GM18873 (cell line): ENCODE results near the gene ZNF521.

Experiments used
- ATAC-seq: cut with Tn5 transposase; IDR thresholded peaks from one replicate; pipeline ENCODE4 v1.9.1; 2021; ENCODE audit warnings: mild to moderate bottlenecking, moderate library complexity, moderate number of reproducible peaks; ENCODE audit not compliant: unreplicated experiment, low FRiP score

The ZNF521 gene

DNA sequence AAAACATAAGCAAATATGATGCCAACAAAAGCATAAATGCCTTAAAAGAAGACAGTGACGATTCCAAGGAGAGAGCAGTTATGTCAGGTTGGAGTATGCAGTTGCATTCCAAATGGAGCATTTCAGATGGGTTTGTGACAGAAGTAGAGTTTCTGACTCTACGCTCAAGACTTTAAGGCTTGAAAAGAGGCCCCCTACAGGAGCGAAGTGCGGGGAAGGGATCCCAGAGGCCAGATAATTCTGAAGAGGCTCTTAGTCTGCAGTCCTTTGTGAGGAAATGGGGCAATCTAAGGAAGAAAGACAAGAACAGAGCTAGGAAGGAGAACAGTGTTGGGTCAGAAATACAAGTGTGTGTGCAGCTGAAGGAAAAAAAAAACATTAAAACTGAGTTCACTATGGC is 95.5 kb downstream of the ZNF521 start:
- ATAC-seq, result no peak

DNA sequence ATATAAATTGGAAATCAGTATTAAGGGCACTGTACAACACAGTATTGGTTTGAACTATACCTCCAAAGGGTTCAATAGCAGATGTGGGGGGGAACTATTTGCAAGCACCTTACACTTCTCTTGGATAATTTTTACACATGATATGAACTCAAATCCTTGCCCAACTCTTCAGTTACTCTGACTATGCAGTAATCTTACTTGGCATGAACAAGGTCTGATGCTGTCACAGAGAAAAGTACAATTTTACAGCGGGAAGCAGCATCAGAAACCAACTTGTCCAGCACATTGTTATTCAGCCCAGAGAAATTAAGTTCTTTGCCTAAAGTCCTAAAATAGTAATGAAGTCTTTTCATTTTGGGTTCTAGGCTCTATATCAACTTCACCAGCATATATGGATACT is 98.2 kb downstream of the ZNF521 start:
- ATAC-seq, result no peak

DNA sequence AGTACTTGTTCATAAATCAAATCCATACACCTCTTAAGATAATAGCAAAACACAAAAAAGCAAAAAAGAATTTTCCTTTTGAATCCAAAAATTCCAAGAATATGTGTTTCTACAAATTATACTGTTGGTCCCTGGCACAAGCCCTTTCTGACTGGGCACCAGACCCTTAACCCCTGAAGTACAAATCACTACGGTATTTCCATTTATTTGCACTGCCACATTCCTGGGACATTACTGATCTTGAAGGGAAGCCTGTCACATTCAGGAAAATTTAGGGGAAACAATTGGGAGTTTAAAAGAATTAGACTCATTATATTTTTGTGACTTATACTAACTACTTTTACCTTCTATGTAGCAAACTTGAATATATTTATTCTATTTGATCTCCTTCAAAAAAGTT is 98.8 kb downstream of the ZNF521 start:
- ATAC-seq, result no peak

DNA sequence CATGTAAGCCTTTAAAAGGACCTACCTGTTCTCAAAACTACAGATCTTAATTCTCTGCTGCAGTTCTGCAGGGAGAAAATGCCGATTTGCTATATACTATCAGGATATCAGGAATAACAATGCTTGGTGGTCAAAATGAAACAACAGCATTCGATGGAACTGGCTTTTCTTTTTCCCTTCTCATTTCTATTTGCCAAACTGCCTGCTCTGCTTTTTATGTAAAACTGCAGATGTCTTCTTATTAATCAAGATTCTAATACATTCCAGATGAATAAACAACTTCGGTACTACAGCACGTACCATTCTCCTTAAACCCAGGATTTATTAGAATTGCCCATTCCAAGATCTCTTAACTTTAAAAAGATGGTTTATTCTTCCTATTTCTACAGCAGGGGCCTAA is 100.9 kb downstream of the ZNF521 start:
- no peak for ATAC-seq

DNA sequence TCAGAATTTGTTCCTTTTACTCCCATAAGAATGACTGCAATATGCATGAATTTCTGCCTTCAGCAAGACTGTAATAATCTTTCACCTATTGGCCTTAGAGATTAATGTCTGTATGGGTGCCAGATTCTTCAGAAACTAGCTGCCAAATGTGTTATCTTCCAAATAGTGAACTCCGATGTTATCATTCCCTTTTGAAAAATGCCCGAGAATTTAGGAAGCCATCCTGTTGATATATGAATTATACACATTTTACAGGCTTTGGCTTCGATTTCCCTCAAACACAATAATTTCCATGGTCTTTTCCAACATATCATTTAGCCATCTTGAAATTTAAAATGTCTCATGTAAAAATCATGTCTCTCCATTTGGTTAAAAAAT is 101.5 kb downstream of the ZNF521 start:
- ATAC-seq, result no peak

DNA sequence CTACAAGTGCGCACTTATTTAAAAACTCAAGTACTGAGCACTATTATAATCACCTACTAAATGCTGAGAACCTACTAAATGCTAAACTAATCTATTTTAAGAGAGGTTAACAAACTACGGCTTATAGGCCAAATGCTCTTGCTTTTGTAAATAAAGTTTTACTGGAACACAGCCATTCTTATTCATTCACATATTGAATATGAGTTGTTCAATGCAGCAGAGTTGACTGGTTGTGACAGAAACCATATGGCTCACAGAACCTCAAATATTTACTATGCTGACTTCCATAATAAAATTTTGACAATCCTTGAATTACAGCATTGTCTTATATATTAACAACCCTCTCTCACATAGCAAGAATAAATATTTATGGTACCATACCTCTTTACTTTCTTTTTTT is 103.2 kb downstream of the ZNF521 start:
- ATAC-seq, result no peak

DNA sequence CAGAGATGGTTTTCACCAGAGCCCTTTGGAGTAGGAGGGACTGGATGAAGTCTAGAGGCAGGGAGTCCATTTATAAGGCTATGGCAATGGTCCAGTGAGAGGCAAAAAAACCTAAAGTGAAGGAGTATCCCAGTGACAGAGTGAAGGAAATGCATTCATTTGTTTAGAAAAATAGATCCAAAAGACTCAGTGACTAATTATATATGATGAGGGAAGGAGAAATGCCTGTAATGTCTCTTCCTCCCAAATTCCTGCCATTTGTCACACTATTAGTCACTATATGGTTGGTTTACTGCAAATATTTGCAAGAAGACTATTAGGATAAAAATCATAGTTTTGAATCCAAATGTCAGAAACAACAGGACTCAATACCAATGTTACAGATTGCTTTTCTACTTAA is 104.2 kb downstream of the ZNF521 start:
- ATAC-seq, result no peak

DNA sequence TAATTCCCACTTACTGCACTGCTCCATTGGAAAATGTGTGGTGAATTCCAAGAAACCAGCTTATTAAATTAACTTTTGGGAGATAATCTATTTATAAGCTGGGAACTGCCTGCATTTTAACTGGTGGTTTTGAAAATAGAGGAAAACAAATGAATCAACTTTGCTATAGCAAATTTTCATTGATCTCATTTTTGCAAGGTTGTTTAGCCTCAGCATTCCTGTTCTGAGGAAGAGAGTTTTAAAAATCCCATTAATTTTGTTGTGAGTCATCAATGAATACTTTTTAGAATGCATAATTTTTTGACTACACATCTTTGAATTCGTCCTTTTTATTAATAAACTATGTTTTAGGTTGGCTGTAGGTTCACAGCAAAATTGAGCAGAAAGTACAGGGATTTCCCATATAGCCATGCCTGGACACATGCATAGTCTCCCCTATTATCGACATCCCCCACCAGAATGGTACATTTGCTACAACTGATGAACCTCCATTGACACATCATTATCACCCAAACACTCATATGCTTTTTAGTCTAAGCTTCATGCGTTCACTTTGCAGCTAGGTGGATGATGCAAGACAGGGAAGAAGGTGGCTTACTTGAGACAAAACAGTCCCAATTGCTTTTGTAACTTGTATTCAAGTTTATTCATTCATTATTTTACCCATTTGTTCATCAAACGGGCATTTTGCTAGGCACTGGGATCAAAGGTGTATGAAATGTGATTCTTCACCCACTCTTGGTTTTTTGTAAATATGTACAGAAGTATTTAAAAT is 106.9 kb downstream of the ZNF521 start:
- ATAC-seq, result no peak

DNA sequence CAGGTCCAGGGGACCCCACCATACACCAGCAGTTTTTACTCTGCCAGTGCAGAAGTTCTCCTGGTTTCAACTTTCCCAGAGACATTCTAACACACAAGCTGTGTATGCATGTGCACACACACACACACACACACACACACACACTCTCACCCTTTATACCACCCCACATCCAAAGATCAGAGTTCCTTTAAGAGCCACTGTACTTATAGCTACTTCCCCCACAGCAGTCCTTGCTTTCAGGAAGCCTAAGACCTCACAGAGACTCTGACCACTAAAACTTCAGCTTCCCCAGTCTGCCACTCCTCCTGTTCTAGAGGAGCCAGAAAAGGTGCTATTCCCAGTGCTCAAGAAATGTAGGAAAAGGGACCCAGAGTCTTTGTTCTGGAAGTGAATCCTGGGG is 107.8 kb downstream of the ZNF521 start:
- no peak for ATAC-seq

DNA sequence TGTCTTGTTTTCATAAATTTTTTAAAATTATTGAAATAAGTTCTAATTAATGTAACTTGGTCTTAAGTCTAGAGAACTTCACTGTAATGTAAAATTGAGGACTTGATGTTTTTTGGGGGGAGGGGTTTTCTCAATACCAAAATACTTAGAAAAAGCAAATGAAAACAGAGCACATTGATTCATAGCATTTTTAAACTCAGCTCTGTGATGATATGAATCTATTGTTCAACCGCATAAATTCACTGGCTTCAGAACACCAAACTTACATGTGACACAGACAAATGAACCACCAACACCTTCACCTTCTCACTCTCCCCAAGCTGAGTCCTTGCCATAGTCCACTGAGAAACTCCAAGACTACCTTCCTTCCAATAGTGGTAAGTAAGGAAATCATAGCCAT is 108.2 kb downstream of the ZNF521 start:
- no peak for ATAC-seq

DNA sequence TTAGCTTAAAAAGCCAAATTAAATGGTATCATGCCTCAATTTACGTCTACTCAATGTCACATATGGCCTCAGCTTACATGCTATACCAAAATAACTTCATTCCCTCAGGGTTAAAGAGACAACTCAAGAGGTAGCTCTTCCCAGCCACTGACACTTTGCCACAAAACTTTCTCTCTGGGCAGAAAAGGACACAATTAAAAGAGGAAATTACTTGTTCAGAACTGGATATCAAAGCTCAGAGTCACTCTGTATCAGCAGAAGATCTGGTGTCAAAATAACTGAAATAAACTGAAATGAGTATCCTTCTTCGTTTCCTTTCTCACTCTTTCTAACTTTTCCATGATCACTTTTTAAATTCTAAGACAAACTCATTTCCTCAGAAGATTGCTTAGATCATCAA is 108.7 kb downstream of the ZNF521 start:
- ATAC-seq, result no peak

DNA sequence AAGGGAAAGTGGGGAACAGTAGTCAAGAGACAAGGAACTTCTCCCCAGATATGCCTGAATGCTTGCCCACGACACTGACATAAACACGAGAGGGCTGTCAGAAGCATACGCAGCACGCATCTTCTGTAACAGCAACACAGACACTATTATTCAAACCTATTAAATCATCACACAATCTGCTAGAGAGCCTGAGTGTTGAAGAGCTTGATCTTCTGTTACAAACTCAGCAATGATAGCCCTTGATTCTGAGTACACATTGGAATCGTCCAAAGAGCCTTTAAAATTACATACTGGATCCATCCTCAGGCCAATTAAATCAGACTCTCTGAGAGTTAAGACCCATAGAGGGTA is 111.6 kb downstream of the ZNF521 start:
- no peak for ATAC-seq

DNA sequence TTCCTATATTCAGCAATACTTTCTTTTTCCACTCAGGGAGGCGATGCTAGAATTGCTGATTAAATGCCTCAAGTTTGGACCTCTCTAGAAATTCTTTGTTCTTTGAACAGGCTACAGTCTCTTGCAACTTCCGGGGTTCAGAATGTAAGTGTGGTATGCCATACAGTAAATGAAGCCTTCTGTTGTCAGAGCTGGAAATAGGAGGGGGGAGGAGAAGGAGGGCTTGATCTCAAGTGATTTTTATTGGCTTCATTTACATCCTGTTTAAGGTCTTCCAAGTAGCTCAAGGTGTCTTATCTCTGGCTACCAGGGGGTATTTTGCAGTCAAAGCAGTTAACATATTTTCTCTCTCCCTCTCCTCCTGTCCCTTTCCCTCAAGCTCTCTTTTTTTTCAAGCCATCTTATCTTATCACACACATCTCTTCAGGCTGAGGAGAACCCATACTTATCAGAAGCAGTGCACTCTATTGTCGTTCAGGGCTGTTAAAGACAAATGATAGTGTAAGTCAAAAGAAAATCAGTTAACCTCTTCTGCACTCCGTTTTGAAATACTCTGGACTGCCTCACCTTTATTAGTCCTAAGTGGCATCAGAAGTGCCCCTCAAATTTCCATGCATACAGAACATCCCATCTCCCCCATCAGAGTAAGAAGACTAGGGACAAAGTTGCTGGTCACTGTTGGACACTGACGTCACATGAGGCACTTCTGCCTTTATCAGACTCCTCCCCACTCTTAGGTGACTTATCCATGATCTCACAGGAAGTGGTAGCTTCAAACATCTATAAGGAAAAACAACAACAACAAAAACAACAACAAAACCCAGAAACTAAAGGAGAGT is 112.2 kb downstream of the ZNF521 start:
- ATAC-seq, result no peak

DNA sequence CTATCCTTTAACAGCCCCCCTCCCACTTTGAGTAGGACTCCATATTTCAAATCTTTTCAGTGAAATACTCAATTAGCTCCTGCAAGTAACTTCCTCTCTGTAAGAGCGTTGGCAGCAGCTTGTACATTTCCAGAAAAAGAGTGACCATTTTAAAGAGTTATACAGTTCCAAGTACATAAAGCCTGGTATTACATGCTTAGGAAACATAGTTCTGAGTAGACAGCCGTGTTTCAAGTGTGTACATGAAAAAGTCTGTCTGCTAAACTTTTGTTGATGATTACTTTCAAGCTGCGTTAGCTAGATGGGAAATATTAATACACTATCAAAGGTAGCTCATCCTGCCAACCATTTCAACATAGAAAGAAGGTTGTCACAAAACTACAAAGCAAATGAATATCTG is 112.8 kb downstream of the ZNF521 start:
- no peak for ATAC-seq

DNA sequence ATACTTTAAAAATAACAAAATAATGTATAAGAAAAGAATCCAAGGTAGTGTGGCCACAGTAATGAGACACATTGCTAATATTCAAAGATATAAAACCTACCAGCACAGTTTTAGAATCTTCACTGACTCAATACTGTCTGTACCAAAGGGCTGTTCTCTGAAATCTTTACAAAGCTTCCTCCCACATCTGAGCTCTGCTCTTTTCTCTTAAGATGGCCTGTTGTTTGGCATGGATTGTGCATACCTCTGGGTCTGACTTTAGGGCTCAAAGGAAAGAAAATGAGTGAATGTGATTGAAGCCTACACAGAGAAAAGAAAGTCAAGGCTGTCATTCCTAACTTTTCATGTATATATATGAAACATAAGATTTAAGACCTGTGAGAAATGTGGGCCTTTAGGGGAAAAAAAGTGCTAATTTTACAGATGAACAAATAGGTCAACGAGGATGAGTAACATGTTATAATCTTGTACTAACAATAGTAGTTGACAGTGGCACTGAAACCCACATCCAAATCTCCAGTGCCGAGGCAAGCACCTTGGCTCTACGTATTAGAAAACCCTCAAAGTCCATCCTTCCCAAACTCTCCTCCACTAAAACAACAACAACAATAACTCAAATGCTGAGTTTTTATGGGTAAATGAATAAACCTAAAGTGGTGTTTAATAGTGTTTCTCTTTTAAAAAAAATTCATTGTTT is 114.2 kb downstream of the ZNF521 start:
- no peak for ATAC-seq

DNA sequence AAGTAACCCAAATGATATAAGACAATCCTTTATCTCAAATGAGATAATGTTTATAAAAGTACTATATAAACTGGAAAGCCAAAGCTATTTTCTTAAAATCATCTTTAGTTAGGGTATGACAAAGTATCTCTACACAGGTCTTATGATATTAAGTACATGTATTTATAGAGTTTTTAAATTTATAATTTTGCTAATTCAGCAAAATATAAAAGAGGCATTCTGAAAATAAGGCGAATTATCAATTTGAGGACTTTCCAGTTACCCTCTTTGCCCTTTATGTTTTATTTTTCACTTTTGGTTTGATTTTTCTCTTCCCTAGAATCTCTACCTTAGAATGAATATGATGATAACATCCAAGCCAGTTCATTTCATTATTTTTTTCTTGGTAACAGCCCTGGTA is 115.2 kb downstream of the ZNF521 start:
- ATAC-seq, result no peak

DNA sequence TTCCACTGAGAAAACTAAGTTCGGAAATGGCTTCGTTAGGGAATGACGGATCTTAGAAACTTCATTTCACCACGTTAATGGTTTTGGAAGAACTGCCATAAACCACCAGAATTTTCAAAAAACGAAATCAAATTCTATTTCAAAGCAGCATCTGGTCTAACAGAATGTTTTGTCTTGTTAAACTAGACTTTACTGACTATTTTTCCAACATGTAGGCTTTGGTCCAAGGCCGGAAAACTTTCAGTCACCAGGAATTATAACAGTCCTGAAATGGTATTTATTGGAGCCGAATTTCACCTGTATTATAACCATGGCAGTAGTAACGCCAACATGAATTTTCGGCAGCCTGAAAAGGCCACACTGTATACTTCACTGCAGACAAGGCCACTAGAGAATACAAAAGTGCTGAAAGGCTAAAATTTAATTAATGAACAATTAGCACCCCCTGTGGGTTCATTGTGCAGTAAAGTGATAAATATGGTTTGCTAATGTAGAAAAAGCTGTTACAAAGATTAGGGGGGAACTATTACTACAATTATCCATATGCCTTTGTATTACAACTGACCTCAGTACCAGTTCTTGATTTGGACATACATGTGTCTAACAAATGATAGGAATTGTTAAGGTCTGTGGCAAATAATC is 116.4 kb downstream of the ZNF521 start:
- no peak for ATAC-seq

DNA sequence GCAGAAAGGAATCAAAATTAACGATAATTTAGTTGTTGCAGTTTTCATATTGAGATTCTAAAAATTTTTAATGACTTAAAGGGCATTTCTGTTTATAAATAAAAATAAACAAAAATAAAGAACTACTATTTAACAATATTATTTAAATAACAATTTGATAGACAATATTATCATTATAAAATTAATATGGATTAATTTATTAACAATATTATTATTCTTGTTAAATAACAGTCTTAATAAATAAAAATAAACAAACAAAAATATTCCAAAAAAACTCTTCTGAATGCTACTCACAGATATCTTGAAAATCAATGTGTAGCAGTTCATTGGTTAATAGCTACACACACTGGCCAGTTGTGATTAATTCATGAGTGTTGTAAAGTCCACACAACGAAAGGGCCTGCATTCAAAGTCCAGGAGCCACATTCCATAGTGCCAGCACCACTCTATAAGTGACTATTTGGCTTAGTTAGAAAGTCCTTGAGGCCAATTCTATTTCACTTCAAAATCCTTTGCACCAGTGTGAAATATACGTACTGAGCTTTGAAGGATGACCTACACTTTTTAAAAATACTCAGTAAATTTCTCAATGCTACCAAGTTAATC is 117.1 kb downstream of the ZNF521 start:
- no peak for ATAC-seq

DNA sequence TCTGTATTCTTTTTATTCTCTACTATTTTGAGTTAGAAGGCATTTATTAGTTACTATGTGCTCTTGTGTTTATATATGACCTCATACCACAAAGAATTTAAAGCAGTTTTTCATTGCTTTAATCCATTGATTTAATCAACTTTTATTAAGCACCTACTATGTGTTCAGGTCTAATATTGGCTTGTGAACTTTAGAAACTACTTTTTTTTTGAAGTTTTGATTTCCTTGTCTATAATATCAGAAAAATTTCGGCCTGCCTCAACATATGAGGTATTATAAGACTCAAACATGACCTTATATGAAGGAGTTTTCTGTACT is 117.7 kb downstream of the ZNF521 start:
- no peak for ATAC-seq

DNA sequence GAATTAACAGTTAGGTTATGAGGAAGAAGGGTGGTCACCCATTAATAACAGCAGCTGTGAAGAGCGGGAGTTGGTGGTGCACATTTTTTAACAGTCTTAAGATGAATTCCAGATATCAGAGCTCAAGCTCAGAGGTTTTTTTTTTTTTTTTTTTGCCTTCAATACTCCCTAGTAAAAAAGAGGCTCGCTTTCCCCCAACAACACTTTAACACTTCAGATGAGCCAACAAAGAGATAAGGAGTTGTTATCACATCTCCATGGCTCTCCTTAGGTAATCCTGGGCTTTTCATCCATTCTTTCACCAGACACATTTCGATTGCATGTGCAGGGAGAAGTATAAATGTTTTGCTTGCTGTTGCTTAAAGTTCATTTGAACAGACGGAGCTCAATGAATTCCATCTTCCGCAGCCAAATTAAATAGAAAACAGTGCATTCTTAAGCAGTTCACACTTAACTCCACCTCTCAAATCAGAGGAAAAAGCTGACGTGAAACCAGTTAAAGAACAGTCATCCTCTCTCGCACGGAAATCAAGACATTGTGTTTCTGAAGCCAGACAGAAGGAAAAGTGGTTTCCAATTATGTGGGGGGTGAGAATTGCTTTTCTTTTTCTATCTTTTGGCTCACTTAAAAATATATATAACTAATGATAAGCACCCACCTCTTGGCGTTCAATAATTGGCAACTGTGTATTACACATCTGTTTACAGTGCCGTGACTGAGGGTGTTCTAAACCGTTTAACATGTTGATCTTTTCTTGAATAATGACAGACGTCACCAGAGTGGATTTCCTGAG is 118.2 kb downstream of the ZNF521 start:
- ATAC-seq, result no peak
